Stimulated activated CD8-positive, alpha-beta memory T cell treated with anti-CD3 and anti-CD28 coated beads, Interleukin-15, amount 100 ng/mL, for 48 hours (primary cell): ENCODE measurements around the gene PELI1.
"Not testable (repeated sequence)": the region's sequence is repeated elsewhere in the genome, so short reads cannot be mapped to it uniquely, and the experiment has no call there.

Source experiments
- DNase-seq, 2 donors: peaks; one replicate each; pipeline ENCODE4 v3.0.0-alpha.2; 2020; ENCODE audit warnings: low read depth in 2 of 2

Gene PELI1

GRCh38 chr2:64123740-64124139 is 20.5 kb downstream of the PELI1 start:
- no peak for DNase-seq

DNA sequence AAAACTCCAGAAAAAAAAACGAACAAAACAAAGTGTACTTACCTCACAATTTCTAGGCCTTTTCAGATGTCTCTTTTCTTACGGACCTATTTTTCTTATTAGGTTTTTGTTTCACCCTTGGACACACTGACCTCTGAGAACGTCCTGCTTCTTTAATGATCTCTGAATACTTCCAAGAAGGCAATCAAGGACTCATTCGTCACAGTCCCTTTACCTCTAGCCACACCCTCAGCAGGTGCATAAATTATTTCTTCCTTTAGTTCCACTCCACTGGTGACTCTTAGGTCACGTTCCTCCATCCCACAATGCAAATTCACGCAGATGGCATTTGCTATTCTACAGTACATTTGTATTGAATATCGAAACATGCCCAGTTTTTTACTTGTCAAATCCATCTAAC is 21.9 kb downstream of the PELI1 start:
- DNase-seq = no peak

DNA sequence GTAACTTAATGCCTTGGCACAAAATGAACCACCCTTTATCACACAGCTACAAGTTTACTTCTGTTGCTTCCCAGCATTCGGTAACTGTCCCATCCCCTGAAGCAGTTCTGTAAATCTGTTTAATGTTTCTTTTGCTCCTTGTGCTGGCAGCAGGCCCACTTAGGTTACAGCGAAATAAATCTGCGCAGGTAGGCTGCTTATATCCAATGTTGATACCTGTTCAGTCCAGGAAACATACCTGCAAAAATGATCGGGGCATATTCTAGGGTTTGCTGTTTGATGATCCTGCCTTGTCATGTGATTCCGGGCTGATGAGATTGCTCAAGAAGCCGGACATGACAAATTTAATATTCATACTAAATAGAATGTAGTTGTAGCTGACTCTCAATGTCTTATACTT is 23.3 kb downstream of the PELI1 start:
- no peak for DNase-seq

GRCh38 chr2:64120008-64120407 is 24.2 kb downstream of the PELI1 start:
- no peak for DNase-seq

GRCh38 chr2:64119369-64119768 is 24.9 kb downstream of the PELI1 start:
- DNase-seq = no peak

DNA sequence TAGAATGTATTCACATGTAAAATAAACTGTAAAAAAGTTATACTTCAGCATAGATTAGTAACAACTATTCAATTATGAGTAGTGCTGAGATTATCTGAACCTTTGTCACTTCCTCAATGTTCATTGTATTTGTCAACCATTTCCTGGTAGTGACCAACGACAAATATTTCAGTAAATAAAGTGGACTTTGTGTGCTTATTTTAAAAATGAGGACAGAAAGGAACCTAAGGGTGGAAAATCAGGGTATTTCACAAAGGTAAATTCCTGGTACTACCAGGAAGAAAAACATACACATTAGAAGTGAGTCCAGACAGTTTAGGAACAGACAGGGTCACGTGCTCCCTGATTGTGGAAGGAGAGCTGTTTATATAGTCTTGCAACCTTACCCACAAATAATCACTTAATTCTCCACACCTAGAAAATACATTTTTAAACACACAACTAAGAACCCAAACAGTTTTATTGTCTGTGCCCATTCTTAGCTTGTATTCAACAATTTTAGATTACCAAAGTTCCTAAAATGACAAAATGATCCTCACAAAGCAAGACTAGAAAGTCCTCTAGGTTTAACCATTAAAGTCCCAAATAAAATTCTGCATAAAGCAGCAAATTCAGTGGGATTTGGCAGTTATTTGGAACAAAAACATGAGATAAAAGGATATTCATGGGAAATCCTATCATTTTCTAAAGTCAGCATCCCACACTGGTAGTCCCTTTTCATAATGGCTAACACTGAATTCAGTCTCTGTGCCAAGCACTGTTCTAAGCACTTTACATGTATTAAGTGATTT is 28.2 kb downstream of the PELI1 start:
- no peak for DNase-seq

DNA sequence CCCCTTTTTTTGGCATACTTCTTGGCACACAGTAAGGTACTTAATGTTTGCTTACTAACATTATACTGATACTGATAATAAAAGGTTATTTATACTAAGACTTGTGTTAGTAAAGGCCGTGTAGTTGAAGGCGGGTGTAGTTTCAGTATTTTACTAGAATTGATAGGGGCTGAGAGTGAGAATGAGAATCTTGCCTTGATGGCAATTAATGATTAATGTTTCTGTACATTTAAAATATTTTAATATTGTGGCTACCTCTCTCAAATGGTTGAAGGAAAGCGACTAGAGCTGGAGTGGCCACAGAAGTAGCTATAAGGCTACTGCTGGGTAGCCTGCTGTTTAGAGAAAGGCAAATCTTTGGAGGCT is 29.3 kb downstream of the PELI1 start:
- no peak for DNase-seq

DNA sequence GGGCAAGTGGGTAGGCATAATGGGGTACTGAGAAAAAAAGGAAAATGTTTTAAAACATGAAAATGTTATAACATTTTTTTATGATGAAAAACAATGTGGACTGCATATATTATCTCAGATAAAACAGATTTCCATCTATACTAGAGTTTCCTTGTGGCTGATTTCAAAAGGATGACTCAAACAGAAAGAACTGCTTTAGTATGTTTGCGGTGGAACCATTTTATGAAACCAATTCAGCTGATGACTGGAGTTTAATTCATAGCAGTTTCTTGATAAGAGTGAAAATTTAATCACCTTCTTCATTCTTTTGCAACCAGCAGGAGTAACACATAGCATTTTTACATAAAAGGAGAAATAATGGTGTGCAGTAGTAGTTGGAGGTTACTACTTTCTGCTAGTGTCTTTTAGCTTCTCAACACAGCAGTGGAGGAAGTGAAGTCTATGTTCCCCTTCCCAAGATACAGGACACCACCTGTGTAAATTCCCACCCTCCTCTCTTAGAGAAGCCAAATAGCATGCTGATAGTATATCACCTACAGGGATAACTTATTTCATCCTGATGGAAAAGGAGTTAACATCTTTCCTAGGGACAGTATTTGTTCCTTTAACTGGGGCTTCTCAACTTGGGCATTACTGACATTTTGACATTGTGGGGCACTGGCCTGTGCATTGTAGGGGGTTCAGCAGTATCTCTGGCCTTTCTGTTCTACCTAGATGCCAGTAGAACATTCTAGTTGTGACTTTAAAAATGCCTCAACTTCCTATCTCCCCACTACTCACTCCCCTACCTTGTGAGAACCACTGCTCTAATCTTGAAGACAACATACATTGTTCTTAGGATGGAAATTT is 29.9 kb downstream of the PELI1 start:
- no peak for DNase-seq

DNA sequence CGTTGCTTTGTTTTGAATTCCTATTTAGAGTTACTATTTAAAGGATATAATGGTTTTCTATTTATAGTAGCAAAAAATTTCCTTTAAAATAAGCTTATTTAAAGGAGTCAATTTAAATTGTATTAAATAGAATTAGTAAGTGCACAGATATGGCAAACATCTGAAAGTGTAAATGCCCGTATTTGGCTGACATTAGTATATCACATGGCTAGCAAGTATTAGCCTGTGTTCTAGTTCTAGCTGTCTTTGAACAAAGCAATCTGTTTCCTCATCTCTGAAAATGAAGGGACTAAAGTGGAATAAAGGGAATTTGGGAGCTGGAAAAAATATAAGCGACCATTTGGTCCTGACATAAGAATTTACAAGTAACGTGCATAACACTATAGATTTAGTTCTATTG is 32.2 kb downstream of the PELI1 start:
- no peak for DNase-seq

DNA sequence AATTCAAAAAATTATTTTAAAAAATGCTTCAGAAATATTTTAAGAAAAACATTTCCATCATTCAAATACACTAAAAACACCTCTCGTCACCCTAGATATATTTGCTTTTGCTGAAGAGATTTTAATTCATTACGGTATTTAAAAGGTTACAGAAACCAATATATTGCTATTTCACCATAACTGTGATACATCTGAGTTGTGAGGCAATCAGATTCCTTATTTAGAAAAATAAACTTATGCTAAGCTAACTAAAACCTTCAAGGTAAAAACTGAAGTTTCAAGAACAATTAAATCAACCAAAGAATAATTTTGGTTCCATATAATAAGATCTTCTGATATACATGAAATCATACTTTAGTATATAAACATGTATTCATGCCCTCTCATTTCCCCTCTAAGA is 32.8 kb downstream of the PELI1 start:
- DNase-seq = no peak

DNA sequence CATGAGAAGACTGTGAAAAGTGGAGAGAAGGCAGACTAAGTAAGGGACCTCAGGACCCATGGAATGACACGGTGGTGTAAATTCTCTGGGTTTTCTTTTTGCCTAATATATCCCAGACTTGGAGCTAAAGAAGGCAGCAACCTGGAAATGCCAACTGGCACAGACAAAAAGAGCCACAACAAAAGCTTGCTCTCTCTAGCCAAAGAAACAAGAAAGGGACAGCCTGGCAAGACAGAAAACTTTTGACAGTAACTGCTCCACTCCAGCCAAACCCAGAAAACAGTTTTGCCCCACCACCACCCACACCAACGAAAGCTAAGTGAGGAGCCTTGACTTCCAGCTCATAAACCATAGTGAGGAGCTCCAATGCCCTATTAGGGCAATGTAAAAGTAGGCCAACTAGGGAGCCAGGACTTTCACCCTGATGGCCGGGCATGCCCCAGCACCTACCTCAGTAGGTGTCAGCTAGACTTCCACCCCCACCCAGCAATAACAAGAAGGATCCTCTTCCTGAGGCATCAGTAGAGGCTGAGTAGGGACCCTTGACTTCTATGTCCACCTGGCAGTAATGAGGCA is 35.5 kb downstream of the PELI1 start:
- no peak for DNase-seq

GRCh38 chr2:64106481-64106880 is 37.7 kb downstream of the PELI1 start:
- DNase-seq = no peak

DNA sequence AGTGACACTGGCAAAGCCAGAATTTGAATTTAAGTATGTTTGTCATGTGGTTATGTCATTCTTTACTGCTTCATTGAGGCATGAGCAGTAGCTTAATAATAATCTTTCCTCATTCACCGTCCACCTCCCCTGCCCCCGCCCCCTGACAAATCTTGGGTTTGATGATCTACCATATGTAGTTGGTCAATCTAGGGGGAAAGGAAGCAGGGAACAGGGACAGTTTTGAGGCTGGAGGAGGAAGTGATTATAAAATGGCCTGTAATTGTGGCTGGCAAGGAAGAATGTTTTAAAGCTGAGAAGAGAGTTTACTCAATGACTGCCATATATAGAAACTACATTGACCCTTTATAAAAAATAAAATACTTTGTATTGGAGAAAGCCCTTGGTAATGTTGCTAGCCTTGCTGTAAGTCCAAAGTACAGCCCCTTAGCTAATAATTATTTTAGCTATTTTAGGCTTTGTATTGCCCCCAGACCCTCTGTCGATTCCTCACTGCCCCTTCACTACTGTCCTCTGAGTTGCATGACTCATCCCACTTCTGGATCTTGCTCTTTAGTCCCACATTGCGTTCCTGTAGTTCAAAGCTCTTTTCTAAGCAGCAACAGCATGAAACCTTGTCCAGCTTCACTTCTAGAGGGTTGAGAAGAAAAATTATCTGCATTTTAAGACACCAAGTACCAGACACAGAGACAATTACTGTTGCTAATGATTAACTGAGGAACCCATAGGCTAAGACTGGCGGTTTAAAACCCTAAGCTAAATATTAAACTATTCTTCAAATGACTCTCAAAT is 38.4 kb downstream of the PELI1 start:
- no peak for DNase-seq

DNA sequence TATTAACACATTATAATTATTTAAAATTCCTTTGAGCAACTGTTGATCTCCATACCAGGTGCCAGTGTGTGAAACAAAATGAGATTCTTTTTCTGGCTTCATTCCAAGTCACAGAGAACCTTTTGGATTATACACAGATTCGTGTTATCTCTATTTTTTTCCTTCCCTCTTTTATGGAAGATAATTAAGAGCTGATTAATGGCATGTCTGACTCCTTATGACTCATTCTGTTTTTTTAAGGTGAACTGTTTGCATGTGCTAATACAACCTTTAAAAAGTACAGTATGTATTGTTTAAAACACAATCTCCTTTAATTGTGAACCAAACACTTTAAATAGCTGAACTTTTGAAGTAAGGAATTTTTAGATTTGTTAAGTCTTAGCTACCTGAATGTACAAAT is 39.3 kb downstream of the PELI1 start:
- DNase-seq = no peak

DNA sequence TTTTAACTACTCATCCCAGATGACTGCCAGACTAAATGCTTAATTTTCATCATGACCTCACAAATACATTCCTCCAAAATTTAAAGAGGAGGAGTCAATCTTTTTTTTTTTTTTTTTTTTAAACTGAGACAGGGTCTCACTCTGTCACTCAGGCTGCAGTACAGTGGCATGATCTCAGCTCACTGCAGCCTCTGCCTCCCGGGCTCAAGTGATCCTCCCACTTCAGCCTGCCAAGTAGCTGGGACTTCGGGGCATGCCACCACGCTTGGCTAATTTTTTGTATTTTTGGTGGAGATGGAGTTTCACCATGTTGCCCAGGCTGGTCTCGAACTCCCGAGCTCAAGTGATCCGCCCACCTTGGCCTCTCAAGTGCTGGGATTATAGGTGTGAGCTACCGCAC is 41.5 kb downstream of the PELI1 start:
- DNase-seq = not testable (repeated sequence)

GRCh38 chr2:64101141-64101591 is 43.1 kb downstream of the PELI1 start:
- no peak for DNase-seq

DNA sequence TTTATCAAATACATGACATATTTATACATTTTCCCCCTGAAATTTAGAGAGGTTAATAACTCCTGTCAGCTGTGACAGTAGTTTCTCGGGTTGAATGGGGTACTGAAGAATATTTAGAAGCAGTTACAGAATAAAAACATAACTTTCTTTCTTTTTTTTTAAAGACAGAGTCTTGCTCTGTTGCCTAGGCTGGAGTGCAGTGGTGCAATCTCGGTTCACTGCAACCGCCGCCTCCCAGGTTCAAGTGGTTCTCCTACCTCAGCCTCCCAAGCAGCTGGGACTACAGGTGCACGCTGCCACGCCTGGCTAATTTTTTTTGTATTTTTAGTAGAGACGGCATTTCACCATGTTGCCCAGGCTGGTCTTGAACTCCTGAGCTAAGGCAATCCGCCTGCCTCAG is 43.6 kb downstream of the PELI1 start:
- DNase-seq = not testable (repeated sequence)

DNA sequence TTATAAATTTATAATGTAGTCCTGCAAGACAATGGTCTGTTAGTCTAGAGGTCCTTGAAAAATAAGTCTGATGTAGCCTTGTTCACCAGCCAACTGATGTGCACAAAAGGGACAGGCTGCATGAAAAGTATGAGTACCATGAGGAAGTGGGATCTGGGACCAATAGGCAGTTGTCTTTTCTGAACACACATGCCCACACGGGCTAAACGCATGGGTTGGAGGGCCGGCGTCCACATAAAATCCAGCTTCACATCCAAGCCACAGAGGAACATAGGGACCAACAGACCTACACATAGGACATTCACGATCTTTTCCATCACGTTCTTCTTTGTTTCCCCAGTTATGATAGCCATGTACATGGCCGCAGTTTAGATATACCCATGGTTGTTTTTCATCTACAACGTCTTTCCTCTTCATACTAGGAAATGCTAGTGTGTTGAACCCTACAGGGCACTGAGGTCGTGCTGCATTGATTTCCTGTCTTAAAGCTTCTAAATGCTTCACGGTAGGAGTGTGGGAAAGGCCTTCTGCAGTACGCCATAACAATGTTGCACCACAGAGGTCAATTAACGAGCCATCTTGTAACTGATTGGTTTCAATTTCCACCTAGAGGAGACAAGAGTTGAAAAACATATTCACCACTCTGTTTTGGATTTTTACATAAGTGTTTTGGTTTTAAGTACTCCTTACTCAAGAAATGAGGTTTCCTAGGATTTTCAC is 49.4 kb downstream of the PELI1 start:
- DNase-seq = no peak

DNA sequence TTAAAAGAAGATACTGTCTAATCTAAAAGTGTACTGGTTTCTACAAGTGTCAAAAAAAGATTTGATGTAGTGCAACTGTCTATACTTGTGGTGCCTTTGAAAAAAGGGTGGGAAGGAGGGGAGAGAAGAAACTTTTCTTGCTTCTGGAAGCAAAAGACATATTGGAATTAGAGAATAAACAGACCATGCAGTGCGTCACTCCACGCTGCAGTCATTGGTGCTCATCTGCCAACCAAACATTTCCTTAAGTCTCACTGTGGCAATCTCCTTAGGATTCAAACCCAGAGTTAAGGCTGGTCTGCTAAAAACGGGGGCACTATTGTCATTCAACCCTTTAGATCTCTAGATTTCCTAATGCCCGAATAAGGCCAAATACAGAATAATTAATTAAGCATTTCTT is 50.9 kb downstream of the PELI1 start:
- DNase-seq = no peak

DNA sequence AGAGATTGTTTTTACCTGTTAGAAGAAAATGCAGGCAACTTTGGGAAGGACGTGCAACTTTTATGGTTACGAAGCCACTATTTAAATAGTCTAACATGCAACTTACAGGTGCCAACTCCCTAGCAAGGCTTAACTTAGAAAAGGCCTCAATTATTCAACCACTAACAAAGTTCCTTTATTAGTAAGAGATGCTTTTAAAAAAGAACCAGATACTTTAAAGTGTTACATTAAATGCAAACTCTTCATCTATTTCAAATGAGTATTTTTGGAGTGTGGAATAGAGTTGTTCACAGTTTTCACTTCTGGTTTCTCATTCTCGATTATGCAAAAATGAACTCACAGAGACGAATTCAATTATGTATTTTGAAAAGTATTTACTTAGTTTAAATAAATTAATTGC is 51.7 kb downstream of the PELI1 start:
- no peak for DNase-seq

DNA sequence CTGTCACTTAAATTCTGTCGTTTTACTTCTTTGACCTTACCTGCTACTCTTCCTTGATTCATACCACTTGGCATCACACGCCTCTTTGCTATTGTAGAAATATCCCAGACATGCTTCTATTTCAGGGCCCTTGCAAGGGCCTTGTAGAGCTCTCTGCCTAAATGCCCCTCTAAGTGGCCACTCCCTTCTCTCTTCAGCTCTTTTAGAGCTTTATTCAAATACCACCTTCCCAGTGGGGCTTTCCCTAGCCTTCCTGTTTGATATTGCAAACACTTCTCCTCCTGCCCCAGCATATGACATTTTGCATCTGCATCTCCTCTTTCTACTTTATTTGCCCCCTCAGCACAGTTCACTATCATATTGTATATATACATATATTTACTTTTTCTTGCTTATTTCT is 54.0 kb downstream of the PELI1 start:
- DNase-seq = no peak
